ENCODE results near the gene LENEP. TPM values are rescaled to one million over a fixed set of nuclear protein-coding genes. Genes with fewer than 3 reads are reported as not detected.

The LENEP gene
- total RNA-seq, 1 donor from 2014 or later, result not detected

GRCh38 chr1:154955718-154956543 is 37.5 kb upstream of the LENEP start, which contains the start of gene PBXIP1:
Gene PBXIP1 (minus strand): TSS chr1:154956099. CDS start chr1:154953721, 2,378 bp downstream.
- H3K27ac ChIP-seq (ENCODE audit: low read depth, low read length), result peak within 1 kb of the TSS; percentile 85
- H3K4me3 ChIP-seq (ENCODE audit: insufficient read depth, low read depth, low read length), result peak within 1 kb of the TSS; percentile 73
- no peaks in the 10 kb centered on the region for H3K9me3 ChIP-seq (ENCODE audit: insufficient read depth, low read depth, low read length)
- H3K79me2 ChIP-seq (ENCODE audit: insufficient read depth, low read length), result peaks cover 36% of the 10 kb centered on the region
- H3K4me1 Mint-ChIP-seq (ENCODE audit: low read depth, unreplicated experiment), result peaks cover 35% of the 10 kb centered on the region
- H3K36me3 Mint-ChIP-seq (ENCODE audit: low read depth, unreplicated experiment), result peaks cover 12% of the 10 kb centered on the region
- peak within 1 kb of the TSS; percentile 98 for H3K27ac Mint-ChIP-seq (ENCODE audit: unreplicated experiment)
- peak within 1 kb of the TSS; percentile 95 for H3K4me3 Mint-ChIP-seq (ENCODE audit: unreplicated experiment)
- H3K9me3 Mint-ChIP-seq (ENCODE audit: unreplicated experiment), result no peaks in the 10 kb centered on the region
- H3K27me3 Mint-ChIP-seq (ENCODE audit: low read depth, unreplicated experiment), result no peaks in the 10 kb centered on the region
- TF ChIP-seq CTCF (IDR thresholded peaks at IDR 0.05; ENCODE audit: insufficient read depth, low read depth, low read length) (peak; percentile 35), EZH2 (IDR thresholded peaks at IDR 0.05; ENCODE audit: insufficient read depth, low read length) (no peak)
- H2AFZ ChIP-seq (ENCODE audit: low read depth, low read length), result peak within 1 kb of the TSS; percentile 85
- no peaks in the 10 kb centered on the region for H3K27me3 ChIP-seq (ENCODE audit: insufficient read depth, low read length)
- H3K4me1 ChIP-seq (ENCODE audit: insufficient read depth, low read length), result peaks cover 31% of the 10 kb centered on the region
- DNase-seq (ENCODE audit: low read depth) (peak; percentile 78), FAIRE-seq (peak; percentile 67)
- H3K9ac ChIP-seq (ENCODE audit: low read length), result peak within 1 kb of the TSS; percentile 86
- H3K36me3 ChIP-seq (ENCODE audit: insufficient read depth, low read length), result peaks cover 1% of the 10 kb centered on the region
- peaks cover 32% of the 10 kb centered on the region for H4K20me1 ChIP-seq (ENCODE audit: insufficient read depth, low read length)
- H3K4me2 ChIP-seq (ENCODE audit: low read length), result peak within 1 kb of the TSS; percentile 96

GRCh38 chr1:154956544-154956941 is 36.8 kb upstream of the LENEP start:
- peaks cover 28% of the 10 kb centered on the region for H4K20me1 ChIP-seq (ENCODE audit: insufficient read depth, low read length)
- TF ChIP-seq CTCF (IDR thresholded peaks at IDR 0.05; ENCODE audit: insufficient read depth, low read depth, low read length), result no peak
- H3K9me3 Mint-ChIP-seq (ENCODE audit: unreplicated experiment), result no peaks in the 10 kb centered on the region
- peaks cover 35% of the 10 kb centered on the region for H3K4me1 Mint-ChIP-seq (ENCODE audit: low read depth, unreplicated experiment)
- no peaks in the 10 kb centered on the region for H3K9me3 ChIP-seq (ENCODE audit: insufficient read depth, low read depth, low read length)
- H3K27ac Mint-ChIP-seq (ENCODE audit: unreplicated experiment), result peak overlapping the region; percentile 98
- peak overlapping the region; percentile 85 for H3K27ac ChIP-seq (ENCODE audit: low read depth, low read length)
- H3K4me2 ChIP-seq (ENCODE audit: low read length), result peak overlapping the region; percentile 96
- FAIRE-seq (no peak), DNase-seq (ENCODE audit: low read depth) (no peak)
- H3K9ac ChIP-seq (ENCODE audit: low read length), result peak overlapping the region; percentile 86
- H3K36me3 Mint-ChIP-seq (ENCODE audit: low read depth, unreplicated experiment), result peaks cover 12% of the 10 kb centered on the region
- peak overlapping the region; percentile 85 for H2AFZ ChIP-seq (ENCODE audit: low read depth, low read length)
- H3K27me3 ChIP-seq (ENCODE audit: insufficient read depth, low read length), result no peaks in the 10 kb centered on the region
- H3K36me3 ChIP-seq (ENCODE audit: insufficient read depth, low read length), result no peaks in the 10 kb centered on the region
- H3K4me3 ChIP-seq (ENCODE audit: insufficient read depth, low read depth, low read length), result peak overlapping the region; percentile 73
- no peaks in the 10 kb centered on the region for H3K27me3 Mint-ChIP-seq (ENCODE audit: low read depth, unreplicated experiment)
- H3K79me2 ChIP-seq (ENCODE audit: insufficient read depth, low read length), result peaks cover 40% of the 10 kb centered on the region
- H3K4me3 Mint-ChIP-seq (ENCODE audit: unreplicated experiment), result peak overlapping the region; percentile 95
- H3K4me1 ChIP-seq (ENCODE audit: insufficient read depth, low read length), result peaks cover 33% of the 10 kb centered on the region
